Spleen (tissue), 7 donors: Measurements from ENCODE around the gene METTL13.

ENCODE experiments used
- POLR2AphosphoS5 ChIP-seq, 3 donors: sonication (generic); formaldehyde crosslinking; IDR thresholded peaks; one replicate each; pipeline ENCODE4 v1.5.1; 2017; ENCODE audit warnings: antibody characterized with exemption in 3 of 3
- TF ChIP-seq, protein P1 (sequence below), 11 experiments: fragments of 200-600 bp in 7 of 11; fragments of 450-650 bp in 4 of 11; sonication (generic) in 4 of 11; IDR thresholded peaks in 8 of 11; conservative IDR thresholded peaks in 3 of 11; 1 replicate in 7 of 11; 2 replicates in 4 of 11; pipeline versions ENCODE4 v1.4.0 to v1.8.0; 2016 to 2021; ENCODE audit warnings: antibody characterized with exemption in 11 of 11, inconsistent platforms in 4 of 11, mild to moderate bottlenecking in 1 of 11
- donor health status: DM: no; HTN: no; CAD: no; lungs with moderate emphysema.
- donor health status: DM: no; HTN: no; CAD: no.
- donor health status: DM: no; HTN: no; CAD: no.

DNA sequence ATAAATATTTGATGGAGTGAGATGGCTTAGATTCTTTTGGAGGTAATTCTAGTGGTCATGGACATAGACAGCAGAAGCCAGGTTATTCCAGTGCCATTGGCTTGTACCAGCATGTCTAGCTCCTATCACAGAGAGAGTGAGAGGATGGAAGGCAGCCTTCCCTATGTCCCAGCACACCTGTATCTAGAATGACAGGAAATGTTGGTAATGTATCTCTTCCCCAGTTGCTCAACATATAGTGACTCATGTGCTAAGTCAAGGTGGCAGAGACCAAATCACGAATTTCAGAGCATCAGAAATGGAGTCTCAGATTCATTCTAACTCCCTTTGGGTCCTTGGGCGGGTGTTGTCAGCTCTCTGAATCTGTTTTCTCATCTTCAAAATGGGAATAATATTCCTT, 28.4 kb downstream of the METTL13 start:
- TF ChIP-seq, protein P1, sequence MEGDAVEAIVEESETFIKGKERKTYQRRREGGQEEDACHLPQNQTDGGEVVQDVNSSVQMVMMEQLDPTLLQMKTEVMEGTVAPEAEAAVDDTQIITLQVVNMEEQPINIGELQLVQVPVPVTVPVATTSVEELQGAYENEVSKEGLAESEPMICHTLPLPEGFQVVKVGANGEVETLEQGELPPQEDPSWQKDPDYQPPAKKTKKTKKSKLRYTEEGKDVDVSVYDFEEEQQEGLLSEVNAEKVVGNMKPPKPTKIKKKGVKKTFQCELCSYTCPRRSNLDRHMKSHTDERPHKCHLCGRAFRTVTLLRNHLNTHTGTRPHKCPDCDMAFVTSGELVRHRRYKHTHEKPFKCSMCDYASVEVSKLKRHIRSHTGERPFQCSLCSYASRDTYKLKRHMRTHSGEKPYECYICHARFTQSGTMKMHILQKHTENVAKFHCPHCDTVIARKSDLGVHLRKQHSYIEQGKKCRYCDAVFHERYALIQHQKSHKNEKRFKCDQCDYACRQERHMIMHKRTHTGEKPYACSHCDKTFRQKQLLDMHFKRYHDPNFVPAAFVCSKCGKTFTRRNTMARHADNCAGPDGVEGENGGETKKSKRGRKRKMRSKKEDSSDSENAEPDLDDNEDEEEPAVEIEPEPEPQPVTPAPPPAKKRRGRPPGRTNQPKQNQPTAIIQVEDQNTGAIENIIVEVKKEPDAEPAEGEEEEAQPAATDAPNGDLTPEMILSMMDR (IDR thresholded peaks at IDR 0.05 in 8 of 11, conservative IDR thresholded peaks at IDR 0.05 in 3 of 11), result no peak
- no peak for TF ChIP-seq POLR2AphosphoS5 (IDR thresholded peaks at IDR 0.05)
